ENCODE data around the gene PNRC2.
"Not testable (repeated sequence)": the region's sequence is repeated elsewhere in the genome, so short reads cannot be mapped to it uniquely, and the experiment has no call there.

Gene PNRC2

GRCh38 chr1:23996700-23997229, 37.1 kb downstream of the PNRC2 start:
- DNase-seq, result no peak

- no peak for DNase-seq
These were observed 38.2 kb downstream of the PNRC2 start for GRCh38 chr1:23997812-23998211.

DNA sequence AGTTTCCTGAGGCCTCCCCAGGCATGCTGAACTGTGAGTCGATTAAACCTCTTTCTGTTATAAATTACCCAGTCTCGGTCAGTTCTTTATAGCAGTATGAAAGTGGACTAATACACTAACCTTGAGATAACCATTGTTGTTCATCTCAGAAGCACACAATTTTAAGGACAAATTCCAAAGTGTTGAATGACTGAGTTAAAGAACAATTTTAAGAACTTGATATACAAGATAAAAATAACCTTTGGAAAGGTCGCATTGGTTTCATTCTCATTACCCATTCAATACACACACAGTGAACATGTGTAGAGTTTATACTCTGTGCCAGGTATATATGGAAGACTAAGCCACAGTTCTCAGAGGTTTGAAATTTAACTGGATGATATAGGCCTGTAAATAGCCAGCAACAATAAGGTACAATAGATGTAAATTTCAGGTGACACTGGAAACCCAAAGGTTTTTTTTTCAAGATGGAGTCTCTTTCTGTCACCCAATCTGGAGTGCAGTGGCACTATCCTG, 39.6 kb downstream of the PNRC2 start:
- DNase-seq, result no peak

- DNase-seq, result no peak
These were observed 43.1 kb downstream of the PNRC2 start for GRCh38 chr1:24002695-24003094.

- peak; percentile 34 for DNase-seq
These were observed 43.8 kb downstream of the PNRC2 start for GRCh38 chr1:24003331-24003972.

GRCh38 chr1:24004132-24004531, 44.5 kb downstream of the PNRC2 start:
- no peak for DNase-seq

DNA sequence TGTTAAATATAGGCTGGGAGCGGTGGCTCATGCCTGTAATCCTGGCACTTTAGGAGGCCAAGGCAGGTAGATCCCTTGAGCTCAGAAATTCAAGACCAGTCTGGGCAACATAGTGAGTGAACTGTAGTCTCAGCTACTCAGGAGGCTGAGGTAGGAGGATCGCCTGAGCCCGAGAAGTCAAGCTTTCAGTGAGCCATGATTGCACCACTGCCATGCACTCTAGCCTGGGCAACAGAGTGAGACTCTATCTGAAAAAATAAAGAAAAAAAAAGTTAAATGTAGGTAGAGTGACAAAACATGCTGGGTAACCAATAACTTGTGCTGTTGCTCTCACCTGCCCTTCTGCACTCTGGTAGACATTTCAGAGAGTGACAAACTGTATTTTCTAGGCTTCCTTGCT, 45.5 kb downstream of the PNRC2 start:
- no peak for DNase-seq

GRCh38 chr1:24007079-24007478, 47.5 kb downstream of the PNRC2 start:
- no peak for DNase-seq

DNA sequence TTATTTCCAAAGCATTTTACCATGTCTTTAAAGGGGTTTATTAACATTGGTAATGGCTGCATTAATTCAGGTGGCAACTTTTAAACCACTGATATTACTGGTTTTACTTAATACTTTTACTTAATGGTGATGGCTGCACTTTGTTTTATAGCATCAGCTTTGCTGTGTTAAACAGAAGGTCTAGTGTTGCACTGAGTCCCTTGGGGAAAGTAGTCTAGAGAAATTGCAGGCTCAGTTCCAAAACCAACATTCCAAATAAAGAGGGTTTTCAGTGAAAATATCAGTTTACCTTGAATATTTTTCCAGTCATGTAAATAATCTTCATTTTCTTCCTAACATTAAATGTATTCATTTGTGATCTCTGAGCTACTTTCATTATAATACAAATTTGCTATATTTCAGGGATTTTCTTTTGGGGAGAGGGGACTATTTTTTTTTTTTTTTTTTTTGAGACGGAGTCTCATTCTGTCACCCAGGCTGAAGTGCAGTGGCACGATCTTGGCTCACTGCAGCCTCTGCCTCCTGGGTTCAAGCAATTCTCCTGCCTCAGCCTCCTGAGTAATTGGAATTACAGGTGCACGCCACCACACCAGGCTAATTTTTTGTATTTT, 49.1 kb downstream of the PNRC2 start:
- DNase-seq, result not testable (repeated sequence)

DNA sequence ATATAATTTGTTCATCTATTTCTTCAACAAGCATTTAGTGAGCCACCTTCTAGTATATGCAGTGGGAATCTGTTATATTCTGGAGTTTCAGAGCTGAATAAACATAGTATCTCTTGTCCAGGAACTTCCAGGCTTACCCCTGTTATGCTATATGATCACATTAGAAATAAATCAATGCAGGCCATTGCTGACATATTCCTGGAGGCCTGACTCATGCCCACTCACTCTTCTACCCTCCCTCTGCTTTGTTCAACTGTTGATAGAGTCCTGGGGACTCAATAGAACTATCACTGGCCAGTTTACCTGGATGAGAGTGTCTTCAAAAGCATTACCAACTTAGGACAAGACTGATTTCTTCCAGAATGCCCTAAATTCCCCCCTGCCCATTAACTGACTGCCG, 49.8 kb downstream of the PNRC2 start:
- DNase-seq, result no peak

GRCh38 chr1:24010650-24011049, 51.0 kb downstream of the PNRC2 start:
- no peak for DNase-seq

DNA sequence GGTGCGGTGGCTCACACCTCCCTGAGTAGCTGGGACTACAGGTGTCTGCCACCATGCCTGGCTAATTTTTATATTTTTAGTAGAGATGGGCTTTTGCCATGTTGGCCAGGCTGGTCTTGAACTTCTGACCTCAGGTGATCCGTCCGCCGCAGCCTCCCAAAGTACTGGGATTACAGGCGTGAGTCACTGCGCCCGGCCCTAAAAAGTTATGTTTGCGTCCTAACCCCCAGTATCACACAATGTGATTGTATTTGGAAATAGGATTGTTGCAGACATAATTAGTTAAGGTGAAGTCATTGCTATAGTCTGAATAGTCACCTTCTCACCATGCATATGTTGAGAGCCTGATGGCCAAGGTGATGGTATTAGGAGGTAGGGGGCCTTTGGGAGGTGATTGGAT, 53.2 kb downstream of the PNRC2 start:
- not testable (repeated sequence) for DNase-seq

Measured in NCI-H2029 (cell line).